ENCODE data around the gene HKDC1. TPM values are rescaled to one million over a fixed set of nuclear protein-coding genes. Genes with fewer than 3 reads are reported as not detected.
"Not testable (repeated sequence)": the region's sequence is repeated elsewhere in the genome, so short reads cannot be mapped to it uniquely, and the experiment has no call there.

HKDC1 gene
- total RNA-seq: 1 to 10 TPM; 1.7 to 8.2 TPM
- 5.2 to 12.7 reads per million in 2 donors for total RNA-seq

GRCh38 chr10:69220041-69220451, at the start of gene HKDC1:
HKDC1 (plus strand) TSS chr10:69220332; CDS start chr10:69220436, 104 bp downstream.
- H3K4me3 Mint-ChIP-seq: peak within 1 kb of the TSS; percentile 59
- H3K9me3 ChIP-seq (ENCODE audit: control insufficient read depth, low read length, poor library complexity, severe bottlenecking): no peaks in the 10 kb centered on the region
- no peak for ATAC-seq
- no peaks in the 10 kb centered on the region for H3K27me3 Mint-ChIP-seq
- H3K36me3 Mint-ChIP-seq (ENCODE audit: low read depth): no peaks in the 10 kb centered on the region
- no peak for DNase-seq
- peaks cover 25% of the 10 kb centered on the region for H3K4me1 Mint-ChIP-seq
- peak within 1 kb of the TSS; percentile 27 for H3K27ac Mint-ChIP-seq

GRCh38 chr10:69172241-69172982, 47.7 kb upstream of the HKDC1 start:
- no peak overlapping the region for H3K27ac Mint-ChIP-seq
- H3K27me3 Mint-ChIP-seq: no peaks in the 10 kb centered on the region
- DNase-seq (no peak), ATAC-seq (no peak)
- H3K4me3 Mint-ChIP-seq: no peak overlapping the region
- H3K9me3 ChIP-seq (ENCODE audit: control insufficient read depth, low read length, poor library complexity, severe bottlenecking): no peaks in the 10 kb centered on the region
- H3K36me3 Mint-ChIP-seq (ENCODE audit: low read depth): peaks cover 7% of the 10 kb centered on the region
- peaks cover 2% of the 10 kb centered on the region for H3K4me1 Mint-ChIP-seq

- ATAC-seq; H3K27ac Mint-ChIP-seq; H3K4me3 Mint-ChIP-seq; H3K27me3 Mint-ChIP-seq; DNase-seq; H3K9me3 ChIP-seq (ENCODE audit: control insufficient read depth, low read length, poor library complexity, severe bottlenecking); H3K36me3 Mint-ChIP-seq (ENCODE audit: low read depth): not testable (repeated sequence)
- peaks cover 16% of the 10 kb centered on the region for H3K4me1 Mint-ChIP-seq
Measured at GRCh38 chr10:69175326-69175725, 44.8 kb upstream of the HKDC1 start.

GRCh38 chr10:69176823-69177222, 43.3 kb upstream of the HKDC1 start:
- no peak for ATAC-seq

GRCh38 chr10:69179089-69179742, 40.9 kb upstream of the HKDC1 start:
- no peaks in the 10 kb centered on the region for H3K9me3 ChIP-seq (ENCODE audit: control insufficient read depth, low read length, poor library complexity, severe bottlenecking)
- Mint-ChIP-seq H3K4me3 (peak overlapping the region; percentile 96), H3K27me3 (no peaks in the 10 kb centered on the region), H3K4me1 (peaks cover 32% of the 10 kb centered on the region), H3K36me3 (ENCODE audit: low read depth) (peaks cover 7% of the 10 kb centered on the region), H3K27ac (peak overlapping the region; percentile 99)
- DNase-seq (peak in 2 of 3 donors; percentile 20 to 24), ATAC-seq (peak; percentile 69)

More at GRCh38 chr10:69176823-69177222, 43.3 kb upstream of the HKDC1 start:
- no peaks in the 10 kb centered on the region for H3K9me3 ChIP-seq (ENCODE audit: control insufficient read depth, low read length, poor library complexity, severe bottlenecking)
- Mint-ChIP-seq H3K36me3 (ENCODE audit: low read depth) (peaks cover 2% of the 10 kb centered on the region), H3K27ac (no peak overlapping the region), H3K27me3 (no peaks in the 10 kb centered on the region), H3K4me3 (no peak overlapping the region), H3K4me1 (peaks cover 26% of the 10 kb centered on the region)
- no peak for DNase-seq

- Mint-ChIP-seq H3K36me3 (ENCODE audit: low read depth) (peaks cover 7% of the 10 kb centered on the region), H3K27me3 (no peaks in the 10 kb centered on the region), H3K4me1 (peaks cover 35% of the 10 kb centered on the region), H3K4me3 (peak within 1 kb of the TSS; percentile 96), H3K27ac (peak within 1 kb of the TSS; percentile 99)
- DNase-seq: peak; percentile 66 to 73 (median 69)
- H3K9me3 ChIP-seq (ENCODE audit: control insufficient read depth, low read length, poor library complexity, severe bottlenecking): no peaks in the 10 kb centered on the region
- ATAC-seq: peak; percentile 86
Measured at GRCh38 chr10:69179743-69180524, 40.2 kb upstream of the HKDC1 start, which contains the start of gene SUPV3L1. SUPV3L1 (plus strand) TSS chr10:69180234; CDS start chr10:69180292, 58 bp downstream.

GRCh38 chr10:69180525-69181204, 39.5 kb upstream of the HKDC1 start:
- ATAC-seq: no peak
- peaks cover 7% of the 10 kb centered on the region for H3K36me3 Mint-ChIP-seq (ENCODE audit: low read depth)

GRCh38 chr10:69181433-69181832, 38.7 kb upstream of the HKDC1 start:
- ATAC-seq (no peak), DNase-seq (no peak)
- H3K27me3 Mint-ChIP-seq: no peaks in the 10 kb centered on the region
- H3K27ac Mint-ChIP-seq: peak overlapping the region; percentile 99
- peaks cover 7% of the 10 kb centered on the region for H3K36me3 Mint-ChIP-seq (ENCODE audit: low read depth)
- H3K4me1 Mint-ChIP-seq: peaks cover 35% of the 10 kb centered on the region
- H3K9me3 ChIP-seq (ENCODE audit: control insufficient read depth, low read length, poor library complexity, severe bottlenecking): no peaks in the 10 kb centered on the region
- peak overlapping the region; percentile 96 for H3K4me3 Mint-ChIP-seq

More at GRCh38 chr10:69180525-69181204, 39.5 kb upstream of the HKDC1 start:
- peak overlapping the region; percentile 99 for H3K27ac Mint-ChIP-seq
- peaks cover 35% of the 10 kb centered on the region for H3K4me1 Mint-ChIP-seq
- H3K27me3 Mint-ChIP-seq: no peaks in the 10 kb centered on the region
- H3K9me3 ChIP-seq (ENCODE audit: control insufficient read depth, low read length, poor library complexity, severe bottlenecking): no peaks in the 10 kb centered on the region
- H3K4me3 Mint-ChIP-seq: peak overlapping the region; percentile 96
- peak in 2 of 3 donors; percentile 15 to 17 for DNase-seq

- H3K36me3 Mint-ChIP-seq (ENCODE audit: low read depth): peaks cover 7% of the 10 kb centered on the region
- DNase-seq (no peak), ATAC-seq (no peak)
- H3K27ac Mint-ChIP-seq: peak overlapping the region; percentile 99
- no peaks in the 10 kb centered on the region for H3K9me3 ChIP-seq (ENCODE audit: control insufficient read depth, low read length, poor library complexity, severe bottlenecking)
- H3K4me1 Mint-ChIP-seq: peaks cover 35% of the 10 kb centered on the region
- H3K4me3 Mint-ChIP-seq: no peak overlapping the region
- H3K27me3 Mint-ChIP-seq: no peaks in the 10 kb centered on the region
Measured at GRCh38 chr10:69182005-69182404, 38.1 kb upstream of the HKDC1 start.

- H3K36me3 Mint-ChIP-seq (ENCODE audit: low read depth): peaks cover 4% of the 10 kb centered on the region
- no peaks in the 10 kb centered on the region for H3K27me3 Mint-ChIP-seq
- no peak overlapping the region for H3K27ac Mint-ChIP-seq
- ATAC-seq: no peak
- H3K4me1 Mint-ChIP-seq: peaks cover 9% of the 10 kb centered on the region
- DNase-seq: no peak
- H3K9me3 ChIP-seq (ENCODE audit: control insufficient read depth, low read length, poor library complexity, severe bottlenecking): no peaks in the 10 kb centered on the region
- H3K4me3 Mint-ChIP-seq: no peak overlapping the region
Measured at GRCh38 chr10:69186524-69186923, 33.6 kb upstream of the HKDC1 start.

- H3K9me3 ChIP-seq (ENCODE audit: control insufficient read depth, low read length, poor library complexity, severe bottlenecking): no peaks in the 10 kb centered on the region
- DNase-seq (no peak), ATAC-seq (no peak)
- Mint-ChIP-seq H3K27me3 (no peaks in the 10 kb centered on the region), H3K27ac (peak overlapping the region; percentile 67), H3K36me3 (ENCODE audit: low read depth) (peaks cover 9% of the 10 kb centered on the region), H3K4me3 (no peak overlapping the region), H3K4me1 (peaks cover 2% of the 10 kb centered on the region)
Measured at GRCh38 chr10:69201045-69201444, 19.1 kb upstream of the HKDC1 start.

- no peak overlapping the region for H3K4me3 Mint-ChIP-seq
- H3K27me3 Mint-ChIP-seq: no peaks in the 10 kb centered on the region
- H3K4me1 Mint-ChIP-seq: peaks cover 2% of the 10 kb centered on the region
- H3K27ac Mint-ChIP-seq: peak overlapping the region; percentile 67
- H3K9me3 ChIP-seq (ENCODE audit: control insufficient read depth, low read length, poor library complexity, severe bottlenecking): no peaks in the 10 kb centered on the region
- DNase-seq (no peak), ATAC-seq (peak; percentile 84)
- peaks cover 9% of the 10 kb centered on the region for H3K36me3 Mint-ChIP-seq (ENCODE audit: low read depth)
Measured at GRCh38 chr10:69202332-69202731, 17.8 kb upstream of the HKDC1 start.

All from T-helper 17 cell (primary cell).